ENCODE measurements around the gene ABLIM2.
A peak's percentile ranks its signal among the peaks of the same experiment; 100 is the strongest.

ABLIM2 gene

DNA sequence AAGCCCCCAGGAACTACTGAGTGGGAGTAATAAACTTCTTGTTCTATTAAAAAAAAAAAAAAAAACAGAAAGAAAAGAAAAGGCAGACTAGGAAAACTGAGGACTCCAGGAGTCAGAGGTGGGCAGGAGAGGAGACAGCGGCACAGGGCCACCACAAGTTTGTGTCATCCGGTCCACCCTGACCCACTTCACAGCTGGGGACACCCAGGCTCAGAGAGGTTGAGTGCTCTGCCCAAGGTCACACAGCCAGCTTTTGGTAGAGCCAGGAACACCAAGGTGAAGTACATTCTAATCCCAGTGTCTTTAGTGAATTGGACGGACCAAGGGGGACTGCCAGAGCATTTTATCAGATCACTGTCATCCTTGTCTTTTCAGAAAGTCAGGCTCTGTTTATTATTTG is 16.4 kb upstream of the ABLIM2 start:
- DNase-seq (ENCODE audit: low read depth) = no peak

DNA sequence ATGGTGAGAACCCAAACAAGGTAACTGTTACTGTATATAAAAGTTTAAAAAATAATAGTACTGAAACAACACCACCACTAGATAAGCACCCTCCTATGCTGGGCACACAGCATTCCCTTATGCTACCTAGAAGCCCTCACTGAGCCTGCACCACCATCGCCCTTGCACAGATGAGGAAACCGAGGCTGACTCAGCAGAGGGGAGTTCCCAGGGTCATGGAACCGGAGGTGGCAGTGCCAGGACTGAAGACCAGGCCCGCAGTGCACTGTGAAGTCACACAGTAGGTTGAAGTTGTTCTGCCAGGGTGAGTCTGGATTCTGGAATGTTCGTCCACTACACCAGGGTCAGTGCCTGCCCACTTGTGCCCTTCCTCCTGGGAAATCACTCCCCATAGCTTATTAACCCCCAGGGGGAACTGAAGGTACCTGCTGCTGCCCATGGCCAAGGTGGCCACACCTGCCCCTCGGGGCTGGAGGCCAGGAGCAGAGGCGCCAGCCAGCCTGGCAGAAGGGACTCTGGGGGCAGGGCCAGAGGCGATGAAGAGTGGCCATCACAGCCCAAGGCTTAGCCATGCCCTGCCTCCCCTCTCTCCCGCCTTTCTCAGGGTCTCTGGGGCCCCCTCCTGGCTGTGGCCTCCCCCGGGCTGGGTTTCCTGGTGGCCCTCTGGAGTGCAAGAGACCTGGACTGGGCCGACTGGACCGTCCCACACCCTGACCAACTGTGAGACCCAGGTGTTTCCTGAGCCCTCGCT is 15.1 kb upstream of the ABLIM2 start:
- no peak for DNase-seq (ENCODE audit: low read depth)

- DNase-seq (ENCODE audit: low read depth) = peak; percentile 40
Observed at GRCh38 chr4:8171984-8172924, 13.6 kb upstream of the ABLIM2 start.

GRCh38 chr4:8171266-8171665 is 12.7 kb upstream of the ABLIM2 start:
- DNase-seq (ENCODE audit: low read depth) = no peak

- no peak for DNase-seq (ENCODE audit: low read depth)
Observed at GRCh38 chr4:8170341-8170740, 11.7 kb upstream of the ABLIM2 start.

DNA sequence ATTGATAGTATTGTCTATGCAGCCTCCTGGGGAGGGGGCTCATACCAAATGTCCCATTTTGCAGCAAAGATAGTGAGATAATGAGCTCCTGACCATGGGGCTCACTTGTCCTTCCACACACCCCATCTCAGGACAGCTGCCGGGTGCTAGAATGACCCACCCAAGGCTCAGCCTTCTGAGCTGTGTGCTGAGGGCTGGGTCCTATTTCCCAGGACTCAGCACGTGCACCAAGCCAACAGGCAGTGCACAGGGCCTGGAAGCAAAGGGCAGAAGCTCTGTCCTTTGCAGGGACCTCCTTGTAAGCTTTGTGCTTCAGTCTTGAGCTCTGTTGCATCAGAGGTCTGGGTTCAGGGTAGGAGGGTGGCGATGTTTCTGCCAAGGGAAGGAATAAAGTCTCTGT is 11.2 kb upstream of the ABLIM2 start:
- DNase-seq (ENCODE audit: low read depth) = no peak

DNA sequence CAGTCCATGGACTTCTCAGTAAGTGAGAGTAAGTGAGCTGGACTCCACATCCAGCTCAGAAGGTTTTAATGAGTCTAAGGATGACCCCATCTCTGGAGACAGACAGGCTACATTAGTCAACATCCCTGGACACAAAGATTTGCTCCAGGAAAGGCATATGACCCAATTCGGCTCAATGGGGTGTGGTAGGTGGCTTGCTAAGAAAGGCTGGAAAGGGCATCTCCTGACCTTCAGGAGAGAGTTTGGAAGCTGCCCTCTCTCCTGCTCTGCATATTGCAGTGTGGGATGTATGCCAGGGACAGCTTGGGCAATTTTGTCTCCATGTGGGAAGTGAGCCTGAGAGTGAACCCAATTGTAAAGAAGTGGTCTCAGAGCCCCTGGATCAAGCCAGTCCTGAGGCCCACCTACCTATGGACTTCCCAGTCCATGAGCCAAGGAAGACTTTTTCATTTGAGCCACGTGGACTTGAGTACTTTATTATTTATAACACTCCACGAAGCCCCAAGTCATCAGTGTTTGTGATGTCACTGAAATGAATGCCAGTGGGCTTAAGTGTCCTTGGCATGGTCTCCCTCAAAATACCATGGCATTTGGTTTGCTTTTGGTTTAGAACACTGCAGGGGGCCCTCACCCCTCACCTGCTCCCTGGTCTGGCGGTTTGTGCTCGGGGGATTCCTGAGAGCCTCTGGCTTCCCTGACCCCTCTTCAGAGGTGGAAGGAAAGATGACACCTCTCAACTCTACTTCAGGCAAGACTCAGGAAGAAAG is 10.4 kb upstream of the ABLIM2 start:
- no peak for DNase-seq (ENCODE audit: low read depth)

DNA sequence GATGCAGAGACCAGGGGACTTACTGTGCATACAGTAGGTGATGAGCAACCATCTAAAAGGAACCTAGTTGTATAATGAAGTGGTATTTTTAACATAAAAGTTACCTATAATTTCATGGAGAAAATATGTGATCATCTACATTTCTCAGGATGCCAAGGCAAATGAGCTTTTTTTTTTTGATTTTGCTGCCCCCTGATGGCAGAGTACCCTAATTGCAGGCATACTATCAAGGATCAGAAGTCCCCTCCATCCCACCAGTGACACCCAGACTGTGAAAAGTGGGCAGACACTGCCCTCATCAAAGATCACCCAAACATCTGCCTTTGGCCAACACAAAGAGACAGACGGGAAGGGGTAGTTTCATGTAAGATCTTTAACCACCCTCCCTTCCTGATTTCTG is 9.6 kb upstream of the ABLIM2 start:
- DNase-seq (ENCODE audit: low read depth) = no peak

DNA sequence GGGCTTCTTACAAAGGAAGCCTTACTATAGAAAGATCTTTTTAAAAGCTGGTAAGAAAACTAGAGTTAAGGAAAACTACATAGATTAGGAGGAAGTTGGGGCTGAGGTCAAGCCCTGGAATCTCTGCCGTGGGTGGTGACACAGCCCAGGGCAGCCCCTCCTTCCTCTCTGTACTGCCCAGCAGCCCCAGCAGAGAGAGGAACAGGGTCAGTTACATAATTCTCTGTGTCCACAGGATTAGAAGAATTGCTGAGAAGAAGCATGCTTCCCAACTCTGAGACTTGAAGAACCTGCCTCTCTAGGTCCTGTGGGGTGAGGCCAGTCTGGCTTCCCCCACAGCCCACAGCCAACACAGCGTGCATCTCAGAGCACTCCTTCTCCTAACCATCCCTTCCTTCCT is 9.2 kb upstream of the ABLIM2 start:
- DNase-seq (ENCODE audit: low read depth) = no peak

GRCh38 chr4:8167291-8167690 is 8.7 kb upstream of the ABLIM2 start:
- no peak for DNase-seq (ENCODE audit: low read depth)

DNA sequence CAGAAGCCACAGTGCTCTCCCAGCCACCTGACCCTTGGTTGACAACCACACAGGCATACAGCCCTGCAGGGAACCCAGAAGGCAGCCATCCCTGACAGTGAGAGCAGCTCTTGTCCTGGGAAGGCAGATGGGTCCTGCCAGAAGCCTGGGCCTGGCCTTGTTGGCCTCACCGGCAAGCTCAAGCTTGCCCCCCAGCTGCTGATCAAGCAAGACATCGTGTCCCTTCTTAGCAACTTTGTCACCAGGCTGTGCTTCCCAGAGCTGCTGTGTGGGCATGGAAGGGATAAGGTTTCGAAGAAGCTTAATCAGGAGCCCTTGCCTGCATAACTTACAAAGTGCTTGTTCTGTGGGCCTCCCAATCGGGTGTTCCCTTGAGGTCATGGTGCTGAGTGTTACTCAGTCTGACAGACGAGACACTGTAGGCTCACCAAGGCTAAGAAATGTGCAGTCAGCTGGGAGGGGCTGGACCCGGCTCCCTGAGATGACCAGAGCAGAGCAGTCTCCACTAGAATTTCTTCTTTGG is 6.8 kb upstream of the ABLIM2 start:
- DNase-seq (ENCODE audit: low read depth) = no peak

DNA sequence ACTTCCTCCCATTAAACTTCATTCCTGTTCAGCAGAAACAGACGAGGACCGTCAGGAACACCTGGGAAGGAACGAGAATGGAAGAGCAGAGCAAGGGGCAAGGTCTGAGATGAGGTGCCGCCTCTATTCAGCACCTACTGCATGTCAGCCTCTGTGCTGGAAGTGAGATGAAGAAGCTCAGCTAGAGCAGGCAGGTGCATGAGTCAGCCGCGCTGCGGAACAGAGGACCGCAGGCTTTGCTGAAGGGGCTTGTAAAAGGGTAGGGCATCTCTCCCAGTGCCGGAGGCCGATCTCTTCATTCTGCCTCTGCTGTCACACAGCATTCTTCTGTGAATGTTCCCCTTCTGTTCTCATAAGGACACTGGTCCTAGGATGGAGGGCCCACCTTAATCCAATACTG is 6.1 kb upstream of the ABLIM2 start:
- DNase-seq (ENCODE audit: low read depth) = no peak

DNA sequence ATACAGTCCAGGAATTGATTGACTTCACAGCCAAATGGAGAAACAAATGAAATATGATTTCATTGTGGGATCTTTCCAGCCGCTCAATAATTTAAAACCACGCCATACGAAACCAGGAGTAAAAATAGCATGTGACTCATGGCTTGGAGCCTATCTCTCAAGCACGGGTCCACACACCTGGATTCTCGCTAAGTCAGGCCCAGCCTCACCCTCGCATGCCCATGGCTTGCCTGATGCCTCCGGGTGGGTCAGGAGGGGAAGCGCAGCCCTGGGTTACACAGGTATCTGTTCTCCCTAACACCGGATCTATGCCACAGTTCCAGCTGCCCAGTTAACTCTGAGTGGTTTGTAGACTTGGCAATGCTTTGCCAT is 5.6 kb upstream of the ABLIM2 start:
- DNase-seq (ENCODE audit: low read depth) = no peak

GRCh38 chr4:8163436-8164193 is 5.0 kb upstream of the ABLIM2 start:
- DNase-seq (ENCODE audit: low read depth) = no peak

DNA sequence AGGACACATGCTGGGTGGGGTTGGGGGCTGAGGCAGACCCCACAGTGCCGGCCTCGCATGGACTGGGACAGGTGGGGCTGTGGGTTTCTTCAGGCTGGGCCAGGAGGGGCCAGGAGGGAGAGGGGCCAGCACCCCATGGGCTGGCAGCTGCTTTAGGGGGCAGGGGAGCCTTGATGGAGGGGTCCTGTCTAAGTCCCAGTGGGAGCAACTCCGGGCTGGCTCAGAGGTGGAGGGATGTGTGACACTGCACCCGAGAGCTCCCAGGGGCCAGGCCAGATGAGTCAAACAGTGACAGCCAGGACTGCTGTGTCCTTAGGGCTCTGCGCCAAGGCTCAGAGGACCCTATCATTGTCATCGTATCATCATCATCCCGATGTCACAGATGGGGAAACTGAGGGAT is 4.4 kb upstream of the ABLIM2 start:
- no peak for DNase-seq (ENCODE audit: low read depth)

GRCh38 chr4:8162625-8163024 is 4.0 kb upstream of the ABLIM2 start:
- DNase-seq (ENCODE audit: low read depth) = no peak

DNA sequence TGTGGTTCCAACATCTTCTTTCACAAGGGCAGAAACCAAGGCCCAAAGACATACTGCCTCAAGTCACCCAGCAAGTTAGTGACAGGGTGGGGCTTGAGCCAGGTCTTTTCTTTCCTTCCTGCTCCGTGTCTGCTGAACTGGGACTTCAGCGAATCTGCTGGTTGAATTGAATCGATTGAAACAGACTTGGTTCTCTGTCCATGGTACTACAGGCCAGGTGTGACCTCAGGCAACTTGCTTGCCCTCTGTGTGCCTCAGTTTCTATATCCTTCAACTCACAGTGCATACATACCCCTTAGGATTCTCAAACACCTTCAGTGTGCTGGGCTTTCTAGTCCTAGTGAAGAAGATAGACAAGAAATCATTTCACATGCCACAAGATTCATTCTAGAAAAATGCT is 2.0 kb upstream of the ABLIM2 start:
- DNase-seq (ENCODE audit: low read depth) = no peak

- no peak for DNase-seq (ENCODE audit: low read depth)
Observed at GRCh38 chr4:8160233-8160560, 1.6 kb upstream of the ABLIM2 start.

- DNase-seq (ENCODE audit: low read depth) = no peak
Observed at GRCh38 chr4:8159537-8160232, 1.1 kb upstream of the ABLIM2 start.

GRCh38 chr4:8157944-8158709 is 486 bp downstream of the ABLIM2 start:
- DNase-seq (ENCODE audit: low read depth) = no peak
